Measurements from ENCODE around the gene RECK. TPM values are rescaled to one million over a fixed set of nuclear protein-coding genes. Genes with fewer than 3 reads are reported as not detected.
"Not testable (repeated sequence)": the region's sequence is repeated elsewhere in the genome, so short reads cannot be mapped to it uniquely, and the experiment has no call there.

RECK gene
- total RNA-seq, 1 donor from 2014 or later: 4.6 TPM

GRCh38 chr9:36144309-36145232 lies 107.9 kb downstream of the RECK start:
- DNase-seq: no peak
- intact Hi-C loops (cut with DNase I): no loop called here
- ATAC-seq (ENCODE audit: poor library complexity): no peak

DNA sequence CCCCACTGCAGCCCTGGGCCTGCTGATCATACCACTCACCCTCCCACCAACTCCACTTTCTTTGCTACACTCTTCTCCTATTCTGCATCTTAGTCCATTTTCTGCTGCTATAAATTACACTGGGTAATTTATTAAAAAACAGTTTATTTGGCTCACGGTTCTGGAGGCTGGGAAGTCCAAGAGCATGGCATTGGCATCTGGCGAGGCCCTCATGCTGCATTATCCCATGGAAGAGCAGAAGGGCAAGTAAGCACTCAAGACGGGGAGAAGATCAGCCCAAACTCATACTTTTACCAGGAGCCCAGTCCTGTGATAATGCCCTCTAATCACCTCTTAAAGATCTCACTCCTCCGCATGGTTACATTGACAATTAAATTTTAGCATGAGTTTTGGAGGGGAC lies 109.3 kb downstream of the RECK start:
- ATAC-seq (ENCODE audit: poor library complexity) (no peak), DNase-seq (no peak)
- intact Hi-C loops (cut with DNase I): no loop called here

- intact Hi-C loops (cut with DNase I): no loop called here
- no peak for DNase-seq
- ATAC-seq (ENCODE audit: poor library complexity): no peak
These were observed 109.9 kb downstream of the RECK start for GRCh38 chr9:36146651-36147050.

DNA sequence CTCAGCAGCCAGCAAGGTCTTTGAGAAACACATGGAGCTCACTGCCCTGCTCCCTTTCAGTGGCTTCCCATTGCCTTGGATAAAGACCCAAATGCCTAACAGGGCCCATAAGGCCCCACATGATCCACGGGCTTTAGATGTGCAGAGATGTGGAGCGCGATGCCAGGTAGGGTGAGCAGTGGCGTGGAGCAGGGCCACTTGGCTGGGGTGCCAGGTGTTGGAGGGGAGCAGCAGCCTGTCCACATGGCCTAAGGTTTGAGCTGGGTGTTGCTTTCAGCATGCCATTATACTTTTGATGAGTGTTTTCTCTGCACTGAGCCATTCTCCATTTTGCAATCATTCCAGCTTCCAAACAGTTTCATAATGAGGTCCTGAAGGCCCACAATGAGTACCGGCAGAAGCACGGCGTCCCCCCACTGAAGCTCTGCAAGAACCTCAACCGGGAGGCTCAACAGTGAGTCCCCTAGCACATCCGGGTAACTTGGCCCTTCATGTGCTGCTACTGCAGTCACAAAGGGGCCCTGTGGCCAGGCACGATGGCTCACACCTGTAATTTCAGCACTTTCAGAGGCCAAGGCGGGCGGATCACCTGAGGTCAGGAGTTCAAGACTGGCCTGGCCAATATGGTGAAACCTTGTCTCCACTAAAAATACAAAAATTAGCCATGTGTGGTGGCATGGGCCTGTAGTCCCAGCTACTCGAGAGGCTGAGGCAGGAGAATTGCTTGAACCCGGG lies 110.9 kb downstream of the RECK start:
- intact Hi-C loops (cut with DNase I): no loop called here
- DNase-seq: peak; percentile 26
- ATAC-seq (ENCODE audit: poor library complexity): no peak

GRCh38 chr9:36148311-36149051 lies 111.8 kb downstream of the RECK start:
- intact Hi-C loops (cut with DNase I): no loop called here
- DNase-seq (peak; percentile 97), ATAC-seq (ENCODE audit: poor library complexity) (peak; percentile 89)

- ATAC-seq (ENCODE audit: poor library complexity) (no peak), DNase-seq (no peak)
- intact Hi-C loops (cut with DNase I): no loop called here
These were observed 112.5 kb downstream of the RECK start for GRCh38 chr9:36149197-36149596.

DNA sequence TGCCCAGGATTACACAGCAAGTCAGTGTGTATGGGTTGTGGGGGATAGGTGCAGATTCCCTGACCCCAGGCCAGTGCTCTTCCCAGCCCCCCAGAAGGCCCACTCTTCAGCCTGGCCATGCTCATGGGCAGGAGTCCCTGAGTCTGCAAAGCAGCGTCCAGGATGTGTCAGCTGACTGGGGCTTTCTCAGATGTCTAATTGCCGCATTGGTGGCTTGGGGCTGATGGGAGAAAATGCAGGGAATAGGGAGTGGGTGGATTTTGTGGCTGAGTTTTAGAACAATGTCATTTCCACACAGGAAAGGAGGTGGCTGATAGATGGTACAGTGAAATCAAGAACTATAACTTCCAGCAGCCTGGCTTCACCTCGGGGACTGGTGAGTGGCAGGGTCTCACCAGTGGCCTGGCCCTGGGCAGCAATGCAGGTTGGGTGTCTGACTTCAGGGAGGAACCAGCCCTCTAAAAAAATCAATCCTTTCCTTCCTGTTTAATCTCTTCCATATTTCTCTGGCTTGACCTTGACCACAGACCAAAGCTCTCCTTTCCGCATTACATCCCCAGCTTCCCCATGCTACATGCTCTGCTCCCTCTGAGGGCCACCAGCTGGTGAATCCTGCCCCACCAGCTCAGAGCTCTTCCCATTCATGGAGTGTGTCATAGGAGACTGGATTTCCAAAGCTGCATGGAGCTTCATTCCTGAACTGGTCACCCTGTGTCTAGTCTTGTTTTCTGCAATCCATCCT lies 114.0 kb downstream of the RECK start:
- intact Hi-C loops (cut with DNase I): no loop called here
- no peak for ATAC-seq (ENCODE audit: poor library complexity)
- no peak for DNase-seq

- ATAC-seq (ENCODE audit: poor library complexity) (peak; percentile 42), DNase-seq (peak; percentile 82)
- intact Hi-C loops (cut with DNase I): no loop called here
These were observed 114.8 kb downstream of the RECK start for GRCh38 chr9:36151316-36152210.

DNA sequence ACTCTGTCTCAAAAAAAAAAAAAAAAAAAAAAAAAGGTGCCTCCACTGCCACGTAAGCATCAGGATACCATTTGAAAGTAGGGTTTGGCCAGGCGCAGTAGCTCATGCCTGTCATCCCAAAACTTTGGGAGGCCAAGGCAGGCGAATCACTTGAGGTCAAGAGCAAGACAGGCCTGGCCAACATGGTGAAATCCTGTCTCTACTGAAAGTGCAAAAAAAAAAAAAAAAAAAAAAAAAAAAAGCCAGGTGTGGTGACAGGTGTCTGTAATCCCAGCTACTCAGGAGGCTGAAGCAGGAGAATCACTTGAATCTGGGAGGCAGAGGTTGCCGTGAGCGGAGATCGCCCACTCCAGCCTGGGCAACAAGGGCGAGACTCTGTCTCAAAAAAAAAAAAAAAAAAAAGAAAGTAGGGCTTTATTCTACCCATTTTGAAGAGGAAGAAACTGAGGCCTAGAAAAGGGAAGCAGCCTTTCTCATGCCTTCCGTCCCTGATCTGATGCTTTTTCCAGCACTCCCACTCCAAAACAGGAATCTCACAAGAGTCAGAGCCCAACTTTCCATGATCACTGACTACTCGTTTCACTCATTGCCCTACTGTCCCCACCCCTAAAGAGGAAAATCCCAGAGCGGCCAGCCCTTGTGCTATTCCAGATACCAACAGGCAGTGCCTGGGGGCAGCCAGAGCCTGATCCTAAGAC lies 116.2 kb downstream of the RECK start:
- ATAC-seq (ENCODE audit: poor library complexity) (no peak), DNase-seq (no peak)
- intact Hi-C loops (cut with DNase I): no loop called here

DNA sequence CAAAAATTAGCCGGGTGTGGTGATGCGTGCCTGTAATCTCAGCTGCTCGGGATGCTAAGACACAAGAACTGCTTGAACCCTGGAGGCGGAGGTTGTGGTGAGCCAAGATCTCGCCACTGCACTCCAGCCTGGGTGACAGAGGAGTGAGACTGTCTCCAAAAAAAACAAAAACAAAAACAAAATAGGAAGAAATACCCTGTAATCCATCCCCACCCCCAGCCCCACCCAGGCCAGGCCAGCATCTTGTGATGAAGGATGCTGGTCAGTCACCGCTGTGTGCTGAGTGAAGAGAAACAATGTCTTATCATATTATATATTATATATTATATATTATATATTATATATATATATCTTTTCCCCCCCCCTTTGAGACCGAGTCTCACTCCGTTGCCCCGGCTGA lies 117.0 kb downstream of the RECK start:
- DNase-seq (no peak), ATAC-seq (ENCODE audit: poor library complexity) (no peak)
- intact Hi-C loops (cut with DNase I): no loop called here

DNA sequence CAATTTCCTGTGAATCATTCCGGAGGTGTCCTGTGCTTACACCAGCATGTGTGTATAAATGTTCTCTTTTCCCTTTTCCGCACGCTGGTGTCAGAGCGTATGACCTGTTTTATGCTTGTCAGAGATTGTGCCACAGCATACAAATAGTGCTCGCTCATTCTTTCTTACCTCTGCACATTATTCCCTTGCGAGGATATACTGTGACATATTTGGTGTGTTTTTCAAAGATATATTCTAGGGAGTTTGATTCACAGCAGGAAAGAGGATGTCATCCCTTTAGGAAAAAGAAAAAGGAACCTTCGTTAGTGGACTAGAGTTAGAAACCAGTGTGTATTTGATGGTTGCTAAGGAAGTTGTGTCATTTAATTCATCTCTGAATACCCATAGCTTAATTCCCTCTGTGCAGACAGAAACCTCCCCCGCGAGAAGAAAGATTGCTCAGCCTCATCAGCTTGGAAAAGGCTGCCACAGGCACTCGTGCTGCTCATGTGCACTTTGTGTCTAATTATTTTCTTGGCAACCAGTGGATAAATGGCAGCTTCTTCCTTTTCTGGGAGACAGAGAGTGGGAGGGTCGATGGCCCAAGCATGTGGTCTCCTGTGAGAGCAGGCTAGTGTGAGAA lies 117.7 kb downstream of the RECK start:
- DNase-seq (no peak), ATAC-seq (ENCODE audit: poor library complexity) (peak; percentile 36)
- intact Hi-C loops (cut with DNase I): no loop called here

GRCh38 chr9:36156116-36156515 lies 119.4 kb downstream of the RECK start:
- DNase-seq (no peak), ATAC-seq (ENCODE audit: poor library complexity) (no peak)
- intact Hi-C loops (cut with DNase I): no loop called here

GRCh38 chr9:36158122-36158521 lies 121.4 kb downstream of the RECK start:
- ATAC-seq (ENCODE audit: poor library complexity) (peak; percentile 69), DNase-seq (no peak)
- intact Hi-C loops (cut with DNase I): no loop called here

GRCh38 chr9:36158917-36159316 lies 122.2 kb downstream of the RECK start:
- intact Hi-C loops (cut with DNase I): no loop called here
- ATAC-seq (ENCODE audit: poor library complexity) (peak; percentile 60), DNase-seq (no peak)

- intact Hi-C loops (cut with DNase I); DNase-seq: not testable (repeated sequence)
These were observed 122.8 kb downstream of the RECK start for GRCh38 chr9:36159509-36159908.

GRCh38 chr9:36160126-36160525 lies 123.4 kb downstream of the RECK start:
- DNase-seq; ATAC-seq (ENCODE audit: poor library complexity); intact Hi-C loops (cut with DNase I): not testable (repeated sequence)

More at GRCh38 chr9:36159509-36159908, 122.8 kb downstream of the RECK start:
- ATAC-seq (ENCODE audit: poor library complexity): not testable (repeated sequence)

GRCh38 chr9:36161187-36161586 lies 124.5 kb downstream of the RECK start:
- ATAC-seq (ENCODE audit: poor library complexity) (no peak), DNase-seq (no peak)
- intact Hi-C loops (cut with DNase I): no loop called here

Measured in Right ventricle myocardium superior (tissue), 1 donor.